K562 (cell line): ENCODE results near the gene SH2D3A. TPM values are rescaled to one million over a fixed set of nuclear protein-coding genes. Genes with fewer than 3 reads are reported as not detected.

Experiments
- E2F6 ChIP-seq, 2 experiments: IDR thresholded peaks; 2 replicates each; pipeline ENCODE4 v1.6.1; 2011; ENCODE audit warnings: borderline replicate concordance in 1 of 2, control low read depth in 1 of 2, low read depth in 1 of 2, low read length in 1 of 2, mild to moderate bottlenecking in 1 of 2, mixed read lengths in 1 of 2, moderate library complexity in 1 of 2; ENCODE audit not compliant: insufficient read depth in 1 of 2, insufficient read length in 1 of 2, poor library complexity in 1 of 2, severe bottlenecking in 1 of 2; ENCODE audit errors: extremely low read depth in 1 of 2
- LARP7 ChIP-seq: fragments of 450-650 bp; IDR thresholded peaks from 2 replicates; pipeline ENCODE4 v1.6.1; 2016
- SP1 ChIP-seq: sonication (generic); formaldehyde crosslinking; IDR thresholded peaks from 2 replicates; pipeline ENCODE4 v1.8.1; 2022; ENCODE audit warnings: mild to moderate bottlenecking, missing genetic modification reagents
- SRSF9 ChIP-seq: fragments of 200-400 bp; formaldehyde crosslinking; IDR thresholded peaks from 2 replicates; pipeline ENCODE4 v1.6.1; 2017; ENCODE audit warnings: low read depth, low read length, borderline replicate concordance
- THRA ChIP-seq: fragments of 450-650 bp; IDR thresholded peaks from 2 replicates; pipeline ENCODE4 v1.6.1; 2017; ENCODE audit warnings: mild to moderate bottlenecking, moderate library complexity
- ZFP36 ChIP-seq: fragments of 150-350 bp; IDR thresholded peaks from 2 replicates; pipeline ENCODE4 v1.6.1; 2018; ENCODE audit warnings: low read length, low read depth; ENCODE audit not compliant: partially characterized antibody
- polyA plus RNA-seq, 8 experiments: library from polyadenylated mRNA; depleted of rRNA in 4 of 8; stranded (reverse) in 5 of 8; unstranded in 3 of 8; fragments of >200 nt; fragmentation: Nextera tagmentation in 2 of 8; fragmentation: Illumina TruSeq in 1 of 8; extraction: Ambion mirVana in 2 of 8; extraction: Trizol in 1 of 8; gene quantifications; 2 replicates each; pipeline versions ENCODE4 v1.2.1 to v1.2.3, GENCODE V29; 2011 to 2014; ENCODE audit warnings: inconsistent platforms in 1 of 8, missing spikeins in 1 of 8
- total RNA-seq, 7 experiments: library from RNA; depleted of rRNA in 6 of 7; stranded (reverse); fragments of >200 nt in 6 of 7; fragmentation: Illumina TruSeq in 2 of 7; extraction: Trizol in 2 of 7; gene quantifications; 2 replicates each; pipeline versions ENCODE4 v1.2.1 to v1.2.3, GENCODE V29; 2011 to 2021; ENCODE audit warnings: low replicate concordance in 1 of 7
- TF ChIP-seq, protein P1 (sequence below): fragments of 450-650 bp; conservative IDR thresholded peaks from 2 replicates; pipeline ENCODE4 v1.6.1; 2016; ENCODE audit warnings: missing genetic modification characterization, low read depth, mild to moderate bottlenecking, missing compliant biosample characterization, moderate library complexity
- TF ChIP-seq, protein P2 (sequence below): sonication (generic); formaldehyde crosslinking; IDR thresholded peaks from 2 replicates; pipeline ENCODE4 v1.8.1; 2023; ENCODE audit warnings: mild to moderate bottlenecking, missing genetic modification reagents

SH2D3A gene
- total and polyA plus RNA-seq, 9 of the 15 experiments (the other 6 are each of a cell fraction or from before 2014, with no cell fraction given): 0.75 to 26.3 (median 8.9) TPM

DNA sequence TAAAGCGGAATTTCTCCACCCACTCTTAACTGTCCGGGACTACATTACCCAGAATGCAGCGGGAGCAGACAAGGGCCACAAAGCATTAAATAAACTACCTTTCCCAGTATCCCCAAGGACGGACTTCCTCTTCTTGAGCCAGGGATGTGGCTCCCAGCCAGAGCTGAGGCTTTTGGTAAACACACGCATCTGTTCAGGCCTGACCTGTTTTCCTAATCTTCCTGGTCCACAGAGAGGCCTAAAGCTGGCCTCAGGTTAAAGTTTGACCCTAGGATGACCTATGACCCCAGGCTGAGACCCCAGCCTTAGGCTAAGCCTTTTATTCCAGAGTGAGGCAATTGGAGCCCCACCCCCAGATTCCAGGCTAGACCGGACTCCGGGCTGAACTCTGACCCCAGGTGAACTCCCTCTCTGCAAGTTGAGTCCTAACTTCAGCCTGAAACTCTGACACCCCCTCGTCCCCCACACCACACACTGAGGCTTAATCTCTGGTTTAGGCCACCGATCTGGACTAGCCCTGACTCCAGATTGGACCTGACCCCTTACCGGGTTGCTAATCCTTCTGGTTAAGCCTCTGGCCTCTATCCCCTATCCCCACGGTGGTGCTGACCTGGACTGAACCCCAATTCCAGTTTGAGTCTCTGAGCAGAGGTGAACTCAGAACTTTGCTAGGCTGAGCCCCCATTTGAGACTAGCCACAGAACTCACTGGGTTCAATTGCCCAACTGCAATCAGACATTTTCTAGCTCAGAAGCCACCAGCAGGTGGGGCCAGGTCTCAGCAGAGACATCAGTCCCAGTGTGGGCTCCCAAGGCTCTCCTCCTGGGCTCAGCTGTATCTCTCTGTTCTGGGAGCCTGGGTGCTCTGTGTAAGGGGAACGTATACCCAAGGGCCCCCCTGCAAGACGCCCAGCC, 29.1 kb downstream of the SH2D3A start (continued):
- TF ChIP-seq E2F6 (IDR thresholded peaks at IDR 0.05; ENCODE audit: borderline replicate concordance in 1 of 2, extremely low read depth in 1 of 2, insufficient read depth in 1 of 2, insufficient read length in 1 of 2, low read depth in 1 of 2, low read length in 1 of 2, poor library complexity in 1 of 2, severe bottlenecking in 1 of 2) (no peak), THRA (no peak), LARP7 (peak; percentile 75), SRSF9 (no peak), ZFP36 (peak; percentile 48), SP1 (CRISPR knock-in tag) (peak; percentile 45)
- TF ChIP-seq, protein P1, sequence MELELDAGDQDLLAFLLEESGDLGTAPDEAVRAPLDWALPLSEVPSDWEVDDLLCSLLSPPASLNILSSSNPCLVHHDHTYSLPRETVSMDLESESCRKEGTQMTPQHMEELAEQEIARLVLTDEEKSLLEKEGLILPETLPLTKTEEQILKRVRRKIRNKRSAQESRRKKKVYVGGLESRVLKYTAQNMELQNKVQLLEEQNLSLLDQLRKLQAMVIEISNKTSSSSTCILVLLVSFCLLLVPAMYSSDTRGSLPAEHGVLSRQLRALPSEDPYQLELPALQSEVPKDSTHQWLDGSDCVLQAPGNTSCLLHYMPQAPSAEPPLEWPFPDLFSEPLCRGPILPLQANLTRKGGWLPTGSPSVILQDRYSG (tag): 0 out of 2 replicates have a peak, but pooled peaks have one; percentile 11
- TF ChIP-seq, protein P2, sequence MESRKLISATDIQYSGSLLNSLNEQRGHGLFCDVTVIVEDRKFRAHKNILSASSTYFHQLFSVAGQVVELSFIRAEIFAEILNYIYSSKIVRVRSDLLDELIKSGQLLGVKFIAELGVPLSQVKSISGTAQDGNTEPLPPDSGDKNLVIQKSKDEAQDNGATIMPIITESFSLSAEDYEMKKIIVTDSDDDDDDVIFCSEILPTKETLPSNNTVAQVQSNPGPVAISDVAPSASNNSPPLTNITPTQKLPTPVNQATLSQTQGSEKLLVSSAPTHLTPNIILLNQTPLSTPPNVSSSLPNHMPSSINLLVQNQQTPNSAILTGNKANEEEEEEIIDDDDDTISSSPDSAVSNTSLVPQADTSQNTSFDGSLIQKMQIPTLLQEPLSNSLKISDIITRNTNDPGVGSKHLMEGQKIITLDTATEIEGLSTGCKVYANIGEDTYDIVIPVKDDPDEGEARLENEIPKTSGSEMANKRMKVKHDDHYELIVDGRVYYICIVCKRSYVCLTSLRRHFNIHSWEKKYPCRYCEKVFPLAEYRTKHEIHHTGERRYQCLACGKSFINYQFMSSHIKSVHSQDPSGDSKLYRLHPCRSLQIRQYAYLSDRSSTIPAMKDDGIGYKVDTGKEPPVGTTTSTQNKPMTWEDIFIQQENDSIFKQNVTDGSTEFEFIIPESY (CRISPR knock-in tag): no peak
